ENCODE measurements around the gene KDM7A. TPM values are rescaled to one million over a fixed set of nuclear protein-coding genes. Genes with fewer than 3 reads are reported as not detected.
A peak's percentile ranks its signal among the peaks of the same experiment; 100 is the strongest.

Gene KDM7A
- total and polyA plus RNA-seq, 9 of the 15 experiments (the other 6 are each of a cell fraction or from before 2014, with no cell fraction given), result 0.90 to 8.4 (median 7.0) TPM

DNA sequence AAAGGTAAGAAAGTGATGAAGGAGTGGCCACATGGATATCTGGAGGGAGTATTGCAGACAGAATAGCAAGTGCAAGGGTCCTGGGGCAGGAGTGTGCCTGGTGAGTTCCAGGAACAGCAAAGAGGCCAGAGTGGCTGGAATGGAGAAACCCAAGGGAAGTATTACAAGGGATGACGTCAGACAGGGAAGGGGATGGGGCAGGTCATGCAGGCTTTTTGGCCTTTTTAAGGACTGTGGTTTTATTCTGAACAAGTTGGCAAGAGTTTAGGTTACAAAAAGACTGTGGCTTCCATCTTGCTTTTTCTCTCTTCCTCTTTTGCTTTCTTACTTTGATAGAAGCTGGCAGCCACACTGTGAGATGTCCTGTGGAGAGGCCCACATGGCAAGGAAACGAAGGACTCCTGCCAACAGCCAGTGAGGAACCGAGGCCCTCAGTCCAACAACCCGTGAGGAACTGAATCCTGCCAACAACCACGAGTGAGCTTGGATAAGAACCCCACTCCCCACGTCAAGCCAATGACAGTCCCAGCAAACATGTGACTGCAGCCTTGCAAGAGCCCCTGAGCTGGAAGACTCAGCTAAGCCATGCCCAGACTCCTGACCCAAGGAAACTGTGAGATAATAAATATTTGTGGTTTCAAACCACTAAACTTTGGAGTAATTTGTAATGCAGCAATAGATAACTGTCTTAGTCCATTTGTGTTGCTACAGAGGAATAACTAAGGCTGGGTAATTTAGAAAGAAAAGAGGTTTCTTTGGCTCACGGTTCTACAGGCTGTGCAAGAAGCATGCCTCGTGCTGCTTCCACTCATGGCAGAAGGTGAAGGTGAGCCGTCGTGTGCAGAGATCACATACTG lies 19.8 kb upstream of the KDM7A start (continued):
- TF ChIP-seq NCOA2 (IDR thresholded peaks at IDR 0.05; ENCODE audit: partially characterized antibody in 2 of 2), result no peak
- TF ChIP-seq, protein P1, sequence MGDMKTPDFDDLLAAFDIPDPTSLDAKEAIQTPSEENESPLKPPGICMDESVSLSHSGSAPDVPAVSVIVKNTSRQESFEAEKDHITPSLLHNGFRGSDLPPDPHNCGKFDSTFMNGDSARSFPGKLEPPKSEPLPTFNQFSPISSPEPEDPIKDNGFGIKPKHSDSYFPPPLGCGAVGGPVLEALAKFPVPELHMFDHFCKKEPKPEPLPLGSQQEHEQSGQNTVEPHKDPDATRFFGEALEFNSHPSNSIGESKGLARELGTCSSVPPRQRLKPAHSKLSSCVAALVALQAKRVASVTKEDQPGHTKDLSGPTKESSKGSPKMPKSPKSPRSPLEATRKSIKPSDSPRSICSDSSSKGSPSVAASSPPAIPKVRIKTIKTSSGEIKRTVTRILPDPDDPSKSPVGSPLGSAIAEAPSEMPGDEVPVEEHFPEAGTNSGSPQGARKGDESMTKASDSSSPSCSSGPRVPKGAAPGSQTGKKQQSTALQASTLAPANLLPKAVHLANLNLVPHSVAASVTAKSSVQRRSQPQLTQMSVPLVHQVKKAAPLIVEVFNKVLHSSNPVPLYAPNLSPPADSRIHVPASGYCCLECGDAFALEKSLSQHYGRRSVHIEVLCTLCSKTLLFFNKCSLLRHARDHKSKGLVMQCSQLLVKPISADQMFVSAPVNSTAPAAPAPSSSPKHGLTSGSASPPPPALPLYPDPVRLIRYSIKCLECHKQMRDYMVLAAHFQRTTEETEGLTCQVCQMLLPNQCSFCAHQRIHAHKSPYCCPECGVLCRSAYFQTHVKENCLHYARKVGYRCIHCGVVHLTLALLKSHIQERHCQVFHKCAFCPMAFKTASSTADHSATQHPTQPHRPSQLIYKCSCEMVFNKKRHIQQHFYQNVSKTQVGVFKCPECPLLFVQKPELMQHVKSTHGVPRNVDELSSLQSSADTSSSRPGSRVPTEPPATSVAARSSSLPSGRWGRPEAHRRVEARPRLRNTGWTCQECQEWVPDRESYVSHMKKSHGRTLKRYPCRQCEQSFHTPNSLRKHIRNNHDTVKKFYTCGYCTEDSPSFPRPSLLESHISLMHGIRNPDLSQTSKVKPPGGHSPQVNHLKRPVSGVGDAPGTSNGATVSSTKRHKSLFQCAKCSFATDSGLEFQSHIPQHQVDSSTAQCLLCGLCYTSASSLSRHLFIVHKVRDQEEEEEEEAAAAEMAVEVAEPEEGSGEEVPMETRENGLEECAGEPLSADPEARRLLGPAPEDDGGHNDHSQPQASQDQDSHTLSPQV (IDR thresholded peaks at IDR 0.05), result no peak
- no peak for TF ChIP-seq ZNF124 (CRISPR knock-in tag; IDR thresholded peaks at IDR 0.05)
- no peak for TF ChIP-seq POLR2H (tag; IDR thresholded peaks at IDR 0.05; ENCODE audit: low read depth)
- no peak for TF ChIP-seq ZNF76 (CRISPR knock-in tag; IDR thresholded peaks at IDR 0.05; ENCODE audit: borderline replicate concordance)
- TF ChIP-seq ARNT (IDR thresholded peaks at IDR 0.05), result no peak
- no peak for TF ChIP-seq KAT8 (IDR thresholded peaks at IDR 0.05; ENCODE audit: low read depth)
- no peak for TF ChIP-seq ZNF586 (CRISPR knock-in tag; conservative IDR thresholded peaks at IDR 0.05)
- TF ChIP-seq, protein P2, sequence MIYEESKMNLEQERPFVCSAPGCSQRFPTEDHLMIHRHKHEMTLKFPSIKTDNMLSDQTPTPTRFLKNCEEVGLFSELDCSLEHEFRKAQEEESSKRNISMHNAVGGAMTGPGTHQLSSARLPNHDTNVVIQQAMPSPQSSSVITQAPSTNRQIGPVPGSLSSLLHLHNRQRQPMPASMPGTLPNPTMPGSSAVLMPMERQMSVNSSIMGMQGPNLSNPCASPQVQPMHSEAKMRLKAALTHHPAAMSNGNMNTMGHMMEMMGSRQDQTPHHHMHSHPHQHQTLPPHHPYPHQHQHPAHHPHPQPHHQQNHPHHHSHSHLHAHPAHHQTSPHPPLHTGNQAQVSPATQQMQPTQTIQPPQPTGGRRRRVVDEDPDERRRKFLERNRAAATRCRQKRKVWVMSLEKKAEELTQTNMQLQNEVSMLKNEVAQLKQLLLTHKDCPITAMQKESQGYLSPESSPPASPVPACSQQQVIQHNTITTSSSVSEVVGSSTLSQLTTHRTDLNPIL (CRISPR knock-in tag; IDR thresholded peaks at IDR 0.05), result no peak
- no peak for TF ChIP-seq RAD51 (IDR thresholded peaks at IDR 0.05; ENCODE audit: borderline replicate concordance, low read depth)
- TF ChIP-seq ZNF778 (CRISPR knock-in tag; IDR thresholded peaks at IDR 0.05), result no peak
- no peak for TF ChIP-seq NFE2L1 (tag; IDR thresholded peaks at IDR 0.05; ENCODE audit: borderline replicate concordance, low read depth)
- TF ChIP-seq HDAC2 (IDR thresholded peaks at IDR 0.05), result peak; percentile 61; the same call in 1 of the 2 replicates
- peak; percentile 93 for TF ChIP-seq RBM25 (IDR thresholded peaks at IDR 0.05; ENCODE audit: low read depth, low read length, severe bottlenecking)
- TF ChIP-seq, protein P3, sequence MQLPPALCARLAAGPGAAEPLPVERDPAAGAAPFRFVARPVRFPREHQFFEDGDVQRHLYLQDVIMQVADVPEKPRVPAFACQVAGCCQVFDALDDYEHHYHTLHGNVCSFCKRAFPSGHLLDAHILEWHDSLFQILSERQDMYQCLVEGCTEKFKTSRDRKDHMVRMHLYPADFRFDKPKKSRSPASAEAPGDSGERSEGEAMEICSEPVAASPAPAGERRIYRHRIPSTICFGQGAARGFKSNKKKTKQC (CRISPR knock-in tag; IDR thresholded peaks at IDR 0.05), result no peak
- TF ChIP-seq ESRRA (IDR thresholded peaks at IDR 0.05; ENCODE audit: borderline replicate concordance, low read depth), result 0 out of 2 replicates have a peak, but pooled peaks have one; percentile 19
- TF ChIP-seq L3MBTL2 (IDR thresholded peaks at IDR 0.05), result peak; percentile 78
- no peak for TF ChIP-seq KLF1 (tag; IDR thresholded peaks at IDR 0.05)
- no peak for TF ChIP-seq ATF1 (CRISPR knock-in tag; IDR thresholded peaks at IDR 0.05)
- TF ChIP-seq ATF1 (tag; IDR thresholded peaks at IDR 0.05), result peak; percentile 24; the same call in 1 of the 2 replicates
- TF ChIP-seq IRF2 (CRISPR knock-in tag; IDR thresholded peaks at IDR 0.05), result no peak; the same call in 1 of the 2 replicates

All from K562 (cell line).